Stimulated activated CD4-positive, alpha-beta T cell treated with anti-CD3 and anti-CD28 coated beads, Interleukin-4, amount 100 ng/mL, for 1 hour (primary cell): ENCODE results near the gene SGF29.
"Not testable (repeated sequence)": the region's sequence is repeated elsewhere in the genome, so short reads cannot be mapped to it uniquely, and the experiment has no call there.

Source experiments
- DNase-seq: peaks from one replicate; pipeline ENCODE4 v3.0.0-alpha.2; 2020

Gene SGF29

DNA sequence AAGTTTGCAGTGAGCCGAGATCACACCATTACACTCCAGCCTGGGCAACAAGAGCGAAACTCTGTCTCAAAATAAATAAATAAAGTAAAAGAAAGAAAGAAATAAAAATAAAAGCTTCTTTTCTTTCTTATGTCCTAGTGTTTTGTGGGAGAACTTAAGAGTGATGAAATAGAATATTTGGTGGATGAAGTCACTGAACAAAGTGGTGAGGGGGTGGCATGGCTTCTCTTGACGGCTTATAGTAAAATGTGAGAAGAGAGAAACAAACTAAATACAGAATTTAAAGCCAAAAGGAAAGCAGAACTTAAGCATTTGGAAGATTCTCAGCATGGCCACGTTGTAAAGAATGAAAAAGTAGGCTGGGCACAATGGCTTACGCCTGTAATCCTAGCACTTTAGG is 15.3 kb downstream of the SGF29 start:
- DNase-seq: no peak

- DNase-seq: no peak
These were observed 16.4 kb downstream of the SGF29 start for GRCh38 chr16:28569968-28570752.

DNA sequence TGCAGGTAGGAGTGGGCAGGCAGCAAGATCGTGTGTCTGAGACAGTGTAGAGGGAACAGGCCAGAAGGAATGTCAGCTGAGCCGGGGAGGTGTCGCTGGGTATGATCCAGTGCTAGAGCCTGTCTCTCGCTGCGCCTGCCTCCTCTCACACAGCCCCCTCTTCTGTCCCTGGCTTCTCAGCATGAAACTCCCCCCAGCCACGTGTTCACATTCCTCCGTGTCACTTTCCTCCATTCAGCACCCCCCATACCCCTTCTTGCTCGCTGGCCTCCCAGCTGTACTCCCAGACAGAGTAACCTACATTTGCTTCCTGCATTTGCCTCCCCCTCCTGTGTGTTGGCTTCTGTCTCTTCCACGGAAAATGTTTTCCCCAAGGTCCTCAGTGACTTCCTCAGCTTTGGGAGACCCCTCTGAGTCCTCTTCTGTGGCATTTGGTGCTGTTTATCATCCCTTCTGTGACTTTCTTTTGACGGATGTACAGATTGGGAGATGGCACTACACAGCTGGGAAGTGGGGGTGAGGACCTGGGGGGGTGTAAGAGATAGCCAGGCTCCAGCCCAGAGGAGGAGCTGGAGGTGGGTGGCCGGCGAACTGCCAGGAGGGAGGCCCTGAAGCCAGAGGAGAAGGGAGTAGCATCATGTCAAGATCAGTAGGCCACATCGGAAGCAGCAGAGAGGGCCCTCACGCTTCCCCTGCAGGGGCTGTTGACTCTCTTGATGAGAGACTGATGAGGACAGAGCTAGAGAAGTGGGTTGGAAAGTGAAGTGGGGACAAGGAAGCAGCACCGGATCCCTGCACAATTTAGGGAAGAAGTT is 19.2 kb downstream of the SGF29 start:
- no peak for DNase-seq

- DNase-seq: no peak
These were observed 20.3 kb downstream of the SGF29 start for GRCh38 chr16:28573738-28574718.

DNA sequence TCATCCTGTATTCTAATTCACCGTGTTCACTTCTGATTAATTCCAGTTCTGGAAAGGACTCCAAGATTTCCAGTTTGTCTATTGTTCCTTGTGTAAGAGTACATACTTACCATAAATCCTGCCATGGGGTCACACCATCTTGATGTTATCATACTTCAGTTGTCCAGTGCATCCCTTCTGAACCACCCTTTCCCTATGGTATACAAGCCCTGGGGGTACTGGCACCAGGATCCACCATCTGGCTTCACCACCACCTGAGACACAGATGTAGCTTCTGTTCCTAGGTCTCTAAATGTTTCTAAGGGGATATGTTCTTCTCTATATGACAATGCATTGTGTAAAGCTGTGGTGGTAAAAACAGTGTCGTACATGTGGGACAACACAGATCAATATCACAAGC is 21.2 kb downstream of the SGF29 start:
- no peak for DNase-seq

DNA sequence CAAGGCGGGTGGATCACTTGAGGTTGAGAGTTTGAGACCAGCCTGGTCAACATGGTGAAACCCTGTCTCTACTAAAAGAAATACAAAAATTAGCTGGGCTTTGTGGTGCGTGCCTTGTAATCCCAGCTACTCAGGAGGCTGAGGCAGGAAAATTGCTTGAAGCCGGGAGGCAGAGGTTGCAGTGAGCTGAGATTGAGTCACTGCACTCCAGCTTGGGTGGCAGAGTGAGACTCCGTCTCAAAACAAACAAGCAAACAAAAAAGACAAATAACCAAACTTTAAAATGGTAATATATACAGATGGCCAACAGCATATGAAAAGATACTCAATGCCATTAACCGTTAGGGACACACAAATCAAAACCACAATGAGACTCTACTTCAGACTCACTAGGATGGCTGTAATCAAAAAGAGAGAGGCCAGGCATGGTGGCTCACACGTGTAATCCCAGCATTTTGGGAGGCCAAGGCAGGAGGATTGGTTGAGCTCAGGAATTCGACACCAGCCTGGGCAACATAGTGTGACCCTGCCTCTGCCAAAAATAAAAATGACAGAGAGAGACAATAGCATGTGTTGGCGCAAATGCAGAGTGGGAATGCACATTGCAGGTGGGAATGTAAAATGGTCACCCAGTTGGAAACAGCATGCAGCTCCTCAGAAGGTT is 21.9 kb downstream of the SGF29 start:
- DNase-seq: no peak

GRCh38 chr16:28580726-28581315 is 27.1 kb downstream of the SGF29 start:
- no peak for DNase-seq

GRCh38 chr16:28585674-28586073 is 32.0 kb downstream of the SGF29 start:
- no peak for DNase-seq

DNA sequence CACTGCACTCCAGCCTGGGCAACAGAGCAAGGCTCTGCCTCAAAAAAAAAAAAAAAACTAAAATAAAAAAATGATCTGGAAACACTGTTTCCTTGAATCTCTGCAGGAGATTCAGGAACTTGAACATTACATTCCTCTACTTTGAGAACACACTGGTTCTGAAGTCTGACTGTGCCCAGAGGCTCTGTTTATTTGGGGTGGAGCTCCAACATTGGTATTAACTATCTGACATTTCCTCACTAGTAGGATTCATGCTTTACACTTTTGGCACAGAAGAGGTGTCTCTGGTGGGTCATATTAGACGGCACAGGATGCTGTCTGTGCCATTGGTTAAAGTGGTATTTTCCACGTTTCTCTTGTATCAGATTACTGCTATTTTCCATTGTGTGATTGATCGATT is 32.7 kb downstream of the SGF29 start:
- no peak for DNase-seq

- DNase-seq: no peak
These were observed 33.7 kb downstream of the SGF29 start for GRCh38 chr16:28587386-28587785.

GRCh38 chr16:28589069-28589468 is 35.3 kb downstream of the SGF29 start:
- no peak for DNase-seq

- DNase-seq: no peak
These were observed 36.2 kb downstream of the SGF29 start for GRCh38 chr16:28589930-28590329.

DNA sequence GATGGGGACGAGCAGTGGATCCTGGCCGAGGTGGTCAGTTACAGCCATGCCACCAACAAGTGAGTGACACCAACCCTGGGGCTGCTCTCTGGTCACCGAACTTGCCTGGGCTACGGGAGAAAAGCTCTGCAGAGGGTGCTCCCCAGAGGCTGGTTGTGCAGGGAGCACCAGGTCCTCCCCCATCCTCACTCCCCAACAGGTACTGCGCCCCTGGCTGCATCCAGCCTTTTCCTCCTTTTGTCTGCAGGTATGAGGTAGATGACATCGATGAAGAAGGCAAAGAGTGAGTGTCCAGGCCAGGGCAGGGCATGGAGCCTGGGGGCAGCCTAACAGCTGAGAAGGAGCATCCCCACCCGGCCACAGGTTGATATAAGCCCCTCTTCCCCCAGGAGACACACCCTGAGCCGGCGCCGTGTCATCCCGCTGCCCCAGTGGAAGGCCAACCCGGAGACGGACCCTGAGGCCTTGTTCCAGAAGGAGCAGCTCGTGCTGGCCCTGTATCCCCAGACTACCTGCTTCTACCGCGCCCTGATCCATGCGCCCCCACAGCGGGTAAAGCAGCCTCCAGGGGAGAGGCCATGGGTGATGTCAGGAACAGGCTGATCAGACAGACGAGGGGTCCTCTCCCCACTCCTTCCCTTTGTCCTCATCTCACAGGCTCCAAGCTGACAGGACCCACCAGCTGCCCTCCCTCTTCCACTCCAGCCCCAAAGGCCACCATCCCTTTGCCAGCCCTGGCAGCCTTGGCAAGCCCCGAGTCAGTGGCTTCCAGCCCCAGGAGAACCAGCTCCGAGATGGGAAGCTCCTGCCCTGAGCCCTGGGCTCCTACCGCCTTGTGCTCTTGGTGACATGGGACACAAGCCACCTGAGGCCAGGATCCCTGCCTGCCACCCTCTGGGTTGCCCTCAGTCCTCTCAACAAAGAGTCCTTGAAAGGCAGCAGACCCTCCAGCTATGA is 36.9 kb downstream of the SGF29 start:
- DNase-seq: no peak

DNA sequence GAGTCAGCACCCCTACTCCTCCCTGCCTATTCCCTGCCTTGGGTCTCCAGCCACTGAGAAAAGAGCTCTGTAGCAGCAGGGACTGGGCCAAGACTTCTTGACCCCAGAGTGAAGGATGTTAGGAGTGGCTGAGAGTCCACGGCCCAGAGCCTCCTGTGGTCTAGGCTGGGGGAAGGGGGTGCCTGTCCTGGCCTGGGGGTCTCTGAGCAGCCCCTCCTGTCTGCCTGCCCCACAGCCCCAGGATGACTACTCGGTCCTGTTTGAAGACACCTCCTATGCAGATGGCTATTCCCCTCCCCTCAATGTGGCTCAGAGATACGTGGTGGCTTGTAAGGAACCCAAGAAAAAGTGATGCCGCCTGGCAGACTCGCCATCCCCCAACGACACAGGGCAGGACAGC is 37.6 kb downstream of the SGF29 start:
- no peak for DNase-seq

GRCh38 chr16:28592511-28592910 is 38.8 kb downstream of the SGF29 start:
- no peak for DNase-seq

DNA sequence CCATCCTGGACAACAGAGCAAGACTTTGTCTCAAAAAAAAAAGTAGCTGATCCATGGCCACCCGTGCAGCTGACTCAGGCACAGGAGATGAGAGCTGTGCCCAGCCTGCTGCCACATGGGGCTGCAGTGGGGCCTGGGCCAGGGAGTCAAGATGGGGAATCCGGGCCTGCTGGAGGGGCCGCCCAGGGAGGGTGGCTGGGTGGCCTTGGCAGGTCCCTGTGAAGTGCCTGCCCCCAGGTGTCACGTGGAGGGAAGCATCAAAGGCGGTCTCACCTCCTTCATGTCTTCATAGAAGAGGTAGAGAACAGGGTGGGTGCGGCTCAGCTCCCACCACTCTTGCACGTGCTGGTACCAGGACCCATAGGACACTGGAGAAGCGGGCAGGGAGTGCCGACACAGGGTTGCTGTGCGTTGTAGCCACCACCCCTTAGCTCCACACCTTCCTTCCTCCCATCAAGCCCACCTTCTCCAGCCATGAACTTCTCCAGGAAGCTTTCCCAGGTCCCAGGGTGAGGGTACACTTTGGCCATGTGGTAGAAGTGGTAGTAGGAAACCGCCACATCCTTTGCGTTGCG is 39.3 kb downstream of the SGF29 start:
- no peak for DNase-seq

DNA sequence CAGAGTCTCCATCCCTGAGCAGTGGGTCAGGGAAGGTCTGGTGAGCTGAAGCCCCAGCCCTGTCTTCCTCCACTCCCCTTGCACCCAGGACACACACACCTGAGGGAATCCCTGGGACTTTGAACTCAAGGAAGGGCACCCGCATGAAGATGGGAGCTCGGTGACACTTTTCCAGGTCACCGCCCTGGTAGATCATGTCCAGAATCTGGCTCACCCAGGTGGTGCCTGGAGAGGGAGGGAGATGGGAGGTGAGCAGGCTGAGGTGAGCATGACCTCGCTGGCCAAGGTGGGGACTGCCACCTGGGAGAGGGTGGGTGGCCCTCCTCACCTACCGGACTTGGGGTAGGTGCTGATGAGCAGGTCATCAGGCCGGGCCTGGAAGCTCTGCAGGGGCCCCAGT is 41.7 kb downstream of the SGF29 start:
- DNase-seq: not testable (repeated sequence)

DNA sequence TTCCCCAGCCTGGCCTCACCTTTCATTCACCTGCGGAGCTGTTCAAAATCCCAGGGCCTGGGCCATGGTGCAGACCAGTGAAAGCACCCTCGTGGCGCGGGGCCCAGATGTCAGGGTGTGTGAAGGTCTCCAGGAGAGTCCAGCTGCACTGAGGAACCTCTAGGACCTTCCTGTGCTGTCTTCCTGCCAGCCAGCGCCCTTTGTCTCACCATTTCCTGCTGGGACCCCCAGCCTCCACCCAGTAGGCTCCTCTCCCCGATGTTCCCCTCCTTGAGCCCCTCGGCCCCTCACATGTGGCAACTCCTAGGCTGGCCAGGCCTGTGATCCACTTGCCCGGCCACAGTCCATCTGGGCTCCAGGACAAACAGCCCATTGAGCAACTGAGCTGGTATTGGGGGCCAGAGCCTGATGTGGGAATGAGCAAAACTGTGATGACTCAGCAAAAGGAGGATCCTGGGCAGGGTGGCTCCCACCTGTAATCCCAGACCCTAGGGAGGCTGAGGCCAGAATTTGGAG is 42.5 kb downstream of the SGF29 start:
- no peak for DNase-seq

DNA sequence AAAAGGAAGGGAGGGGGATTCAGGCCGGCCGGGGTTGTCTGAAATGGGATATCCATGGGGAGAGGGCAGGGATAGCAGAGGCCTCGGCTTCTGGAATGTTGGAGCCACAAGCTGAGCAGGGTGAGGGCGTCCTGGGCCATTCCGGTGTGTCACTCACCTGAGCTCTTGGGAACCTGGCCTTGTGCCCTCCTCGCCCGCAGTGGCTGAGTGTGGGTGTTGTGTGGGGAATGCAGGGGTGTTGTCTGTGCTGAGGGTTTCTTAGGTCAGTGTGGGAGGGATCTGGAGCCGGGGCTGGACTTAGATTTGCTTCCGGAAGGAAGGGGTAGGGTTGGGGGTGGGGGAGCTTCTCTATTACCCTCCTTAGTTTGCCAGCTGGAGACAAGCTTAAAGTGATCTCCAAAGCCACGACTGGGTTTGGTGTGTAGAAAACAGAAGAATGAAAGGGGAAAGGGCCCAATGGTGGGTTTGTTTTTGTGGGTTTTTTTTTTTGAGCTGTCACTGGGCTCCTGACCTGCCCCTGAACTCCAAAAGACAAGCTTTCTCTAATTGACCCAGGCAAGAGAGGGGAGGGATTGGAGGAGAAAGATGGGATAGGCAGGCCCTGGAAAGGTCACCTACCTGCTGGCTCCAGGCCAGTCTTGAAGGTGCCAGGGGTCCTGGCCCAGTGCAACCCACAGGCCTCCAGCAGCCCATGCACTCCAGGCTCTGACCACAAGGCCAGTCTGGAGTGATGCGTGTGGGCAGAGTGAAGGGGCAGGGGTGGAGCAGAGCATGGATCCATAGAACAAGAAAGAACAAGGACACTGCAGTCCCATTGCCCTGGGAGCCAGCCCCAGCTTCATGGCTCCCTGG is 43.3 kb downstream of the SGF29 start, which contains the start of gene SULT1A2:
Gene SULT1A2 (minus strand): TSS at position 211 of the 852 bp plus-strand sequence. CDS start 1,120 bp downstream, outside the sequence.
- DNase-seq: no peak
